Pulmonary artery endothelial cell (primary cell): Measurements from ENCODE around the gene BLTP1. TPM values are rescaled to one million over a fixed set of nuclear protein-coding genes. Genes with fewer than 3 reads are reported as not detected.
"Not testable (repeated sequence)": the region's sequence is repeated elsewhere in the genome, so short reads cannot be mapped to it uniquely, and the experiment has no call there.

ENCODE experiments used
- DNase-seq: peaks from one replicate; pipeline ENCODE4 v3.0.0-alpha.2; 2011; ENCODE audit warnings: low read depth, low spot score
- total RNA-seq: library from RNA; depleted of rRNA; stranded (reverse); fragments of >200 nt; gene quantifications from 2 replicates; pipeline ENCODE4 v1.2.3, GENCODE V29; 2014

BLTP1 gene
- 42.8 and 55.4 TPM in 2 replicates for total RNA-seq

GRCh38 chr4:122151982-122152710 lies at the start of gene BLTP1:
BLTP1 (plus strand) TSS chr4:122152331; CDS start chr4:122170648, 18,317 bp downstream.
- peak; percentile 39 for DNase-seq

GRCh38 chr4:122104184-122104583 lies 47.9 kb upstream of the BLTP1 start:
- no peak for DNase-seq

- DNase-seq = no peak
Measured at GRCh38 chr4:122107680-122108079, 44.5 kb upstream of the BLTP1 start.

- not testable (repeated sequence) for DNase-seq
Measured at GRCh38 chr4:122110304-122110703, 41.8 kb upstream of the BLTP1 start.

GRCh38 chr4:122117743-122118142 lies 34.4 kb upstream of the BLTP1 start:
- DNase-seq = no peak

GRCh38 chr4:122118243-122118642 lies 33.9 kb upstream of the BLTP1 start:
- no peak for DNase-seq

GRCh38 chr4:122119739-122120138 lies 32.4 kb upstream of the BLTP1 start:
- DNase-seq = no peak

- no peak for DNase-seq
Measured at GRCh38 chr4:122121593-122121992, 30.5 kb upstream of the BLTP1 start.

- DNase-seq = no peak
Measured at GRCh38 chr4:122122083-122122482, 30.0 kb upstream of the BLTP1 start.

- no peak for DNase-seq
Measured at GRCh38 chr4:122129061-122129460, 23.1 kb upstream of the BLTP1 start.

GRCh38 chr4:122131562-122132157 lies 20.5 kb upstream of the BLTP1 start:
- no peak for DNase-seq

- DNase-seq = no peak
Measured at GRCh38 chr4:122132891-122133290, 19.2 kb upstream of the BLTP1 start.

GRCh38 chr4:122139139-122139538 lies 13.0 kb upstream of the BLTP1 start:
- DNase-seq = no peak

- DNase-seq = no peak
Measured at GRCh38 chr4:122140834-122141233, 11.3 kb upstream of the BLTP1 start.

- DNase-seq = no peak
Measured at GRCh38 chr4:122142687-122143086, 9.4 kb upstream of the BLTP1 start.

- DNase-seq = no peak
Measured at GRCh38 chr4:122146652-122147051, 5.5 kb upstream of the BLTP1 start.

- DNase-seq = no peak
Measured at GRCh38 chr4:122150931-122151330, 1.2 kb upstream of the BLTP1 start.

- DNase-seq = no peak
Measured at GRCh38 chr4:122152711-122153226, 638 bp downstream of the BLTP1 start.

GRCh38 chr4:122156819-122157218 lies 4.7 kb downstream of the BLTP1 start:
- DNase-seq = no peak

- DNase-seq = no peak
Measured at GRCh38 chr4:122163301-122163700, 11.2 kb downstream of the BLTP1 start.

GRCh38 chr4:122163767-122164166 lies 11.6 kb downstream of the BLTP1 start:
- DNase-seq = no peak

- no peak for DNase-seq
Measured at GRCh38 chr4:122167369-122167768, 15.2 kb downstream of the BLTP1 start.

- no peak for DNase-seq
Measured at GRCh38 chr4:122170775-122171174, 18.6 kb downstream of the BLTP1 start.
